Lung (tissue), 12 donors: ENCODE results near the gene UBE2D3. TPM values are rescaled to one million over a fixed set of nuclear protein-coding genes. Genes with fewer than 3 reads are reported as not detected.

Source experiments
- ATAC-seq: fragments of 200-7000 bp; cut with Tn5 transposase; one replicate; pipeline ENCODE4 v1.9.1; 2020; ENCODE audit warnings: moderate number of reproducible peaks; ENCODE audit not compliant: insufficient read depth, low FRiP score
- DNase-seq, 3 donors: peaks; one replicate each; pipeline ENCODE4 v3.0.0-alpha.2; 2013 to 2017
- H3K27ac ChIP-seq, 2 donors: one replicate each; pipeline ENCODE4 v1.5.1; 2013; ENCODE audit warnings: mild to moderate bottlenecking in 2 of 2, moderate library complexity in 2 of 2, control low read depth in 1 of 2, inconsistent platforms in 1 of 2, low read depth in 1 of 2, low read length in 1 of 2
- H3K27me3 ChIP-seq, 3 donors: one replicate each; pipeline ENCODE4 v1.5.1; 2013; ENCODE audit warnings: low read length in 2 of 3; ENCODE audit not compliant: control insufficient read depth in 3 of 3, insufficient read depth in 3 of 3
- H3K36me3 ChIP-seq, 4 donors: one replicate each; pipeline ENCODE4 v1.5.1; 2013; ENCODE audit warnings: low read length in 4 of 4, mild to moderate bottlenecking in 1 of 4, moderate library complexity in 1 of 4; ENCODE audit not compliant: control insufficient read depth in 4 of 4, insufficient read depth in 4 of 4
- H3K4me1 ChIP-seq, 5 donors: one replicate each; pipeline ENCODE4 v1.5.1; 2013; ENCODE audit warnings: low read length in 5 of 5, mild to moderate bottlenecking in 2 of 5, moderate library complexity in 1 of 5; ENCODE audit not compliant: control insufficient read depth in 5 of 5, insufficient read depth in 5 of 5
- H3K4me3 ChIP-seq: one replicate; pipeline ENCODE4 v1.5.1; 2013; ENCODE audit warnings: mild to moderate bottlenecking, control low read depth, moderate library complexity
- H3K9ac ChIP-seq, 2 donors: one replicate each; pipeline ENCODE4 v1.5.1; 2013; ENCODE audit warnings: low read length in 2 of 2, control low read depth in 1 of 2; ENCODE audit not compliant: insufficient read depth in 1 of 2
- H3K9me3 ChIP-seq, 4 donors: one replicate each; pipeline ENCODE4 v1.5.1; 2013; ENCODE audit warnings: low read length in 3 of 4, mild to moderate bottlenecking in 1 of 4, moderate library complexity in 1 of 4; ENCODE audit not compliant: control insufficient read depth in 4 of 4, insufficient read depth in 3 of 4
- WGBS, 2 donors: extraction: QIAGEN DNeasy Blood & Tissue Kit; methylation state at CpG; one replicate each; pipeline ENCODE4 v1.1.7; 2013; 5-methylcytosine and 5-hydroxymethylcytosine counted together
- polyA plus RNA-seq, 2 donors: library from polyadenylated mRNA; stranded (reverse); fragments of 200-250 nt; gene quantifications; one replicate each; pipeline ENCODE4 v1.2.1, GENCODE V29; 2013
- total RNA-seq, 2 donors: library from RNA; depleted of rRNA in 1 of 2; stranded (reverse); fragments of >200 nt in 1 of 2; gene quantifications; one replicate each; pipeline ENCODE4 v1.2.1, GENCODE V29; 2014 to 2021
- TF ChIP-seq, protein P1 (sequence below): IDR thresholded peaks from 2 replicates; pipeline ENCODE4 v1.5.1; 2012; ENCODE audit warnings: mild to moderate bottlenecking; ENCODE audit errors: control extremely low read depth, extremely low read depth
- donor health status: control.
- donor health status: control.
- donor health status: Bipolar disorder and iron deficiency.
- donor health status: healthy.
- donor health status: DM: yes; HTN: yes; CAD: no.

Gene UBE2D3
- total and polyA plus RNA-seq, 4 donors: 165 to 373 (median 273) TPM

DNA sequence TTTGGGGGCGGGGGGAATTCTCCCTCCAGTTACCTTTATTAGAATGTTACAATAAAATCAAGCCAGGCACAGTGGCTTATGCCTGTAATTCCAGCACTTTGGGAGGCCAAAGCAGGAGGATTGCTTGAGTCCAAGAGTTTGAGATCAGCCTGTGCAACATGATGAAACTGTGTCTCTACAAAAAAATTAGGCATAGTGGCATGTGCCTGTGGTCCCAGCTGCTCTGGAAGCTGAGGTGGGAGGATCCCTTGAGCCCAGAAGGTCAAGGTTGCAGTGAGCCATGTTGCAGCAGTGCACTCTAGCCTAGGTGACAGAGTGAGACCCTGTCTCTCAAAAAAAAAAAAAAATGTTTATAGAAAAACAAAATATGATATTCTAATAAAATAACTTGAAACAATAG, 5.3 kb upstream of the UBE2D3 start:
- H3K27ac ChIP-seq: no peak overlapping the region
- H3K27me3 ChIP-seq: no peaks in the 10 kb centered on the region
- no peaks in the 10 kb centered on the region for H3K9me3 ChIP-seq
- no peak overlapping the region for H3K9ac ChIP-seq
- no peaks in the 10 kb centered on the region for H3K36me3 ChIP-seq
- H3K4me3 ChIP-seq: no peak overlapping the region
- TF ChIP-seq, protein P1, sequence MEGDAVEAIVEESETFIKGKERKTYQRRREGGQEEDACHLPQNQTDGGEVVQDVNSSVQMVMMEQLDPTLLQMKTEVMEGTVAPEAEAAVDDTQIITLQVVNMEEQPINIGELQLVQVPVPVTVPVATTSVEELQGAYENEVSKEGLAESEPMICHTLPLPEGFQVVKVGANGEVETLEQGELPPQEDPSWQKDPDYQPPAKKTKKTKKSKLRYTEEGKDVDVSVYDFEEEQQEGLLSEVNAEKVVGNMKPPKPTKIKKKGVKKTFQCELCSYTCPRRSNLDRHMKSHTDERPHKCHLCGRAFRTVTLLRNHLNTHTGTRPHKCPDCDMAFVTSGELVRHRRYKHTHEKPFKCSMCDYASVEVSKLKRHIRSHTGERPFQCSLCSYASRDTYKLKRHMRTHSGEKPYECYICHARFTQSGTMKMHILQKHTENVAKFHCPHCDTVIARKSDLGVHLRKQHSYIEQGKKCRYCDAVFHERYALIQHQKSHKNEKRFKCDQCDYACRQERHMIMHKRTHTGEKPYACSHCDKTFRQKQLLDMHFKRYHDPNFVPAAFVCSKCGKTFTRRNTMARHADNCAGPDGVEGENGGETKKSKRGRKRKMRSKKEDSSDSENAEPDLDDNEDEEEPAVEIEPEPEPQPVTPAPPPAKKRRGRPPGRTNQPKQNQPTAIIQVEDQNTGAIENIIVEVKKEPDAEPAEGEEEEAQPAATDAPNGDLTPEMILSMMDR: no peak
- no peak for ATAC-seq
- WGBS, 2 donors: 93% methylated on average over 1 of the region's 1 CpG
- peaks cover 0 to 7% (median 6%) of the 10 kb centered on the region in 5 donors for H3K4me1 ChIP-seq
- no peak for DNase-seq

DNA sequence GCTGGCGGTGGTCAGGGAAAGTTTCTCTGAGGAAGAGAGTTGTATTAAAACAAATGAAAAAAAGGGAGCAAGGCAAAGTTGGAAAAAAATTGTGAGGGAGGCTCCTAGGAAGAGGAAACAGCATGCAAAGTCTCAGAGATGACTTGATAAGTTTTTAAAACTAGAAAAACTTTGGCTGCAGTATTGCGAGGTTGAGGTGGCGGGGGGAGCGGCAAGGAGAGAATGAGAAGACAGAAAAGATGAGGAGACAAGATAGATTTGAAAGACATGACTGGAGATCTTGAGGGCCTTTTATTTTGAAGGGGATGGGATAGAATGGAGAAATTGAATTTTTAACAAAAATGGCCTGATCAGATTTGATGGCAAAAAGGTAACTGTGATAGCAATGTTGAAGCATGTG, 4.8 kb upstream of the UBE2D3 start:
- Histone ChIP-seq H3K27ac (no peak overlapping the region), H3K36me3 (peaks cover 0 to 2% (median 0%) of the 10 kb centered on the region in 4 donors), H3K4me3 (no peak overlapping the region), H3K4me1 (peaks cover 0 to 7% (median 6%) of the 10 kb centered on the region in 5 donors), H3K9ac (no peak overlapping the region), H3K27me3 (no peaks in the 10 kb centered on the region), H3K9me3 (no peaks in the 10 kb centered on the region)
- TF ChIP-seq, protein P1: no peak
- WGBS, 2 donors: 94% methylated on average over 4 of the region's 4 CpGs
- DNase-seq: no peak
- no peak for ATAC-seq

DNA sequence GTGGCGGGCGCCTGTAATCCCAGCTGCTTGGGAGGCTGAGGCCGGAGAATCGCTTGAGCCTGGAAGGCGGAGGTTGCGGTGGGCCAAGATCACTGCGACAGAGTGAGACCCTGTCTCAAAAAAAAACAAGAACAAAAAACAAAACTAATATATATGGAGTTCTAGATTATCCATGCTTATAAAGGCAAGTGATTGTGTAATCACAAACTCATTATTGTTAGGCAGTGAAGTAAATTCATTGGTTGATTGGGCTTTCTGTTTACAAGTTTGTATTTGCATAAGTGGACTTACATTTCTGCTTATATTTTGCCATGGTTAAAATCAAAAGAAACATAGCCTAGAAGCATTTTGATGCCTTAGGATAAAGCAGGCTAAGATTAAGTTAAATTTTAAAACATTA, 2.5 kb upstream of the UBE2D3 start:
- TF ChIP-seq, protein P1: no peak
- DNase-seq: no peak
- Histone ChIP-seq H3K4me3 (no peak overlapping the region), H3K4me1 (peaks cover 0 to 8% (median 6%) of the 10 kb centered on the region in 5 donors), H3K9me3 (no peaks in the 10 kb centered on the region), H3K27me3 (no peaks in the 10 kb centered on the region), H3K9ac (no peak overlapping the region), H3K36me3 (peaks cover 0 to 23% (median 0%) of the 10 kb centered on the region in 4 donors), H3K27ac (no peak overlapping the region)
- ATAC-seq: no peak
- 92 to 98% methylated on average over 7 of the region's 7 CpGs for WGBS, 2 donors

DNA sequence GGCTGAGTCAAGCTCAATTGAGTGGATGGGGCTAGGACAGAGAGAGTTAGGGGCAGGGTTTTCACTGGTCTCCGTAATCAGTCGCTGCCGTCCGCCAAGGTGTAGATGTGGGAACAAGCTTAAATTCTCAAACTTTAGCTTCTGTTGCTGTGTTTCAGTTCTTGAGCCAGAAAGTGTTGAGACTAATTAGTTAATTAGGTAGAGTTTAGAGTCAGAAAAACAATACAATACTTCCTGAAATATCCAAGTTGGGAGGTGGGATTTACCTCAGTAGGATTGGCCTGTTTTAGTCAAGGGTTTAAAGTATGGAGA, 1.1 kb upstream of the UBE2D3 start:
- H3K27ac ChIP-seq: peak overlapping the region; percentile 90 to 99
- WGBS, 2 donors: 0 to 1% methylated on average over 4 of the region's 4 CpGs
- no peaks in the 10 kb centered on the region for H3K9me3 ChIP-seq
- TF ChIP-seq, protein P1: no peak
- H3K9ac ChIP-seq: peak overlapping the region; percentile 94
- peaks cover 0 to 22% (median 6%) of the 10 kb centered on the region in 5 donors for H3K4me1 ChIP-seq
- DNase-seq (no peak), ATAC-seq (no peak)
- peak overlapping the region; percentile 45 for H3K4me3 ChIP-seq
- no peaks in the 10 kb centered on the region for H3K27me3 ChIP-seq
- H3K36me3 ChIP-seq: peaks cover 0 to 26% (median 0%) of the 10 kb centered on the region in 4 donors
